ENCODE data around the gene ALPK1.

DNA sequence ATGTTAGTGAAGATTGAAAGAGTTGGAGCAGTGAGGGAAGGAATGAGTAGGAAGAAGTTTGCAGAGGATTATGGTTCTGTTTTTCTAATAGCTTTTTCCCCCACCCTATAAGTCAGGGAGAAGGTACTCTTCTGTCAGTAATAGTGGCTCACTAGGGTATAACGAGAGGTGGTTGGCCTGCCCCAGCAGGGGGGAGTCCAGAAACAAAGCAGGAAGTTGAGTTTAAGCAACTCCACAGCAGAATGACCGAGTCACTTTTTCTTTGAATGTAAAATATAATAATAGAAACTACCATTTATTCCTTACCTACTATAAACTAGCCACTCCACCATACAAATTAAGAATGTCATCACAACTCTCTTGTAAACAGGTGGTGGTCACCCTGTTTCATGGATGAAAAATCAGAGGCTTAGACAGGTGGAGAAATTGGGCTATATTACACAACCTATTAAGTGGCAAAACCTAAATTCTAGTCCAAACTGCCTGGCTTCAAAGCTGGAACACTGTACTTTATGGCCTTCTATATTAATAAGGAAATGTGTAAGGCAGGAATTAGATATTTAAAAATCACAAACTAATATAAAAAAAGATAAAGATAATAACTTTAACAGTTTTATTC is 43.7 kb upstream of the ALPK1 start:
- TF ChIP-seq GATA2 (IDR thresholded peaks at IDR 0.05; ENCODE audit: low read depth, low read length) (no peak), GATA3 (IDR thresholded peaks at IDR 0.05; ENCODE audit: low read depth, low read length) (no peak)

Data from SH-SY5Y (cell line).